SK-MEL-5 (cell line): ENCODE results near the gene EVI2B. TPM values are rescaled to one million over a fixed set of nuclear protein-coding genes. Genes with fewer than 3 reads are reported as not detected.
"Not testable (repeated sequence)": the region's sequence is repeated elsewhere in the genome, so short reads cannot be mapped to it uniquely, and the experiment has no call there.

ENCODE experiments used
- DNase-seq: peaks from one replicate; pipeline ENCODE4 v3.0.0-alpha.2; 2016; ENCODE audit warnings: low read depth, low spot score
- in situ Hi-C: cut with HindIII; loops from 2 replicates; pipeline ENCODE4 v1.10.0; 2016; ENCODE audit warnings: low sequenced_read_pairs, high pct_unique_total_duplicates, low pct_unique_long_range_greater_than_20kb
- polyA plus RNA-seq, 2 experiments: library from polyadenylated mRNA; depleted of rRNA; stranded (reverse); fragments of >200 nt; gene quantifications; 2 replicates each; pipeline ENCODE4 v1.2.3, GENCODE V29; 2015
- total RNA-seq: library from RNA; depleted of rRNA; stranded (reverse); fragments of >200 nt; shearing (Covaris generic); gene quantifications from 2 replicates; pipeline ENCODE4 v1.2.3, GENCODE V29; 2014; rRNA removed

Gene EVI2B, protein sequence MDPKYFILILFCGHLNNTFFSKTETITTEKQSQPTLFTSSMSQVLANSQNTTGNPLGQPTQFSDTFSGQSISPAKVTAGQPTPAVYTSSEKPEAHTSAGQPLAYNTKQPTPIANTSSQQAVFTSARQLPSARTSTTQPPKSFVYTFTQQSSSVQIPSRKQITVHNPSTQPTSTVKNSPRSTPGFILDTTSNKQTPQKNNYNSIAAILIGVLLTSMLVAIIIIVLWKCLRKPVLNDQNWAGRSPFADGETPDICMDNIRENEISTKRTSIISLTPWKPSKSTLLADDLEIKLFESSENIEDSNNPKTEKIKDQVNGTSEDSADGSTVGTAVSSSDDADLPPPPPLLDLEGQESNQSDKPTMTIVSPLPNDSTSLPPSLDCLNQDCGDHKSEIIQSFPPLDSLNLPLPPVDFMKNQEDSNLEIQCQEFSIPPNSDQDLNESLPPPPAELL
- not detected in 2 replicates for total RNA-seq
- 0.27 and 0.49 TPM in 2 replicates for polyA plus RNA-seq (2015; cell fraction: cytosol; rRNA removed)
- polyA plus RNA-seq (2015; cell fraction: nucleus; rRNA removed), result 0.31 and 3.9 TPM in 2 replicates

DNA sequence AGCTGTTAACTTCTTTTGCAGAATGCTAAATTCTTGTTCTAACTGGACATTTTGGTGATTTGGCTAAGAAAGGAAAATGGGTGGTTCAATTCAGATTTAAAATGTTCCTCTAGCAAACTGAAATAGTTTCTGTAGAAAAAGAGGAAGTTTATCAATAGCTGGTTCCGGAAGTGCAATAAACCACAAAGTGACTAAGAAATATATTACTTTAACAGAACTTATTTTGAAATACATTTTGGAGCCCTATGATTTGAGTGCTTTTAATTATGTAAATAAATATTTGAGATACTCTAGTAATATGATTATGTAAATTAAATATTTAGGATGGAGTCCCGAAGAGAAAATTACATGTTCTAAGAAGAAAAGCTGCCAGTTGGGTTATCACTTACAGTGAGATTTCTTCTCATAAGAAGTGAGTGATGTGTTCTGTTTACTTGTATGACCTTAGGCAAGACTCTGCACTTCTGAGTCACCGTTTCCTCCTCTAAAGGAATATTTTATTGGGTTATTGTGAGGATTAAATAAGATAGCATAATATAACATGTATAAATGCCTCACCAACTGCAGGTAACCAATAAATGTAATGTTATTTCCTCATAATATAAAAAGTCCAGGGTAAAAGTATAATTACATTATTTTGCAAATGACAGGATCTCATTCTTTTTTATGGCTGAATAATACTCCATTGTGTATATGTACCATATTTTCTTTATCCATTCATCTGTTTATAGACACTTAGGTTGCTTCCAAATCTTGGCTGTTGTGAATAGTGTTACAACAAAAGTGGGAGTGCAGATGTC, at the start of gene EVI2B:
EVI2B (minus strand) TSS at position 73 of the 800 bp plus-strand sequence. CDS start 8,445 bp downstream, outside the sequence.
- in situ Hi-C loops, result no loop called here
- DNase-seq, result no peak

DNA sequence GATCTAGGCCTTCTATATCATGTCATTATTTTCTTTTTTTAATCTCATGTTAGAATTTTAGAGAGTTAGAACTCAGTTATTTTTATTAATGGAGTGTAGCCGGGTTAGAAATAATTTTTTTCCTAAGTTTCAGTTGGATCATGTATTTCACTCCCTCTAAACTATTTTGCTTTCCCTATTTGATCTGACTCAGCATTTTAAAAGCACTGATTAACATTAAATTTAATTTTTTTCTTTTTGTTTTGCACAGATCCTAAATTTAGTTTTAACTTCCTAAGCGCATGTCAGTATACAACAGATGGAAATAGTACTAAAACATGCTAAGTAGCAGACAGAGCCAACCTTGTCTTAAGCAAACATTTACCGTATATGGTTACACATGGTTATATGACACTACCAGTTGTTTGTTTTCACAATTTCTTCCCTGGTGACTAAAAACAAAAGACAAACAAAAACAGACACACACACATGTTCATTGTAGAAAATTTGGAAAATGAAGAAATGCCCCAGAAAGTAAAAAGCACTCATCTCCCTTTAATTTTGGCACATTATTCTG, 44.1 kb upstream of the EVI2B start:
- no peak for DNase-seq
- in situ Hi-C loops, result no loop called here

- no peak for DNase-seq
- in situ Hi-C loops, result no loop called here
Measured at GRCh38 chr17:31357091-31357490, 43.2 kb upstream of the EVI2B start.

GRCh38 chr17:31355935-31356334, 42.1 kb upstream of the EVI2B start:
- no peak for DNase-seq
- in situ Hi-C loops, result no loop called here

GRCh38 chr17:31349454-31349853, 35.6 kb upstream of the EVI2B start:
- DNase-seq, result no peak
- in situ Hi-C loops, result no loop called here

DNA sequence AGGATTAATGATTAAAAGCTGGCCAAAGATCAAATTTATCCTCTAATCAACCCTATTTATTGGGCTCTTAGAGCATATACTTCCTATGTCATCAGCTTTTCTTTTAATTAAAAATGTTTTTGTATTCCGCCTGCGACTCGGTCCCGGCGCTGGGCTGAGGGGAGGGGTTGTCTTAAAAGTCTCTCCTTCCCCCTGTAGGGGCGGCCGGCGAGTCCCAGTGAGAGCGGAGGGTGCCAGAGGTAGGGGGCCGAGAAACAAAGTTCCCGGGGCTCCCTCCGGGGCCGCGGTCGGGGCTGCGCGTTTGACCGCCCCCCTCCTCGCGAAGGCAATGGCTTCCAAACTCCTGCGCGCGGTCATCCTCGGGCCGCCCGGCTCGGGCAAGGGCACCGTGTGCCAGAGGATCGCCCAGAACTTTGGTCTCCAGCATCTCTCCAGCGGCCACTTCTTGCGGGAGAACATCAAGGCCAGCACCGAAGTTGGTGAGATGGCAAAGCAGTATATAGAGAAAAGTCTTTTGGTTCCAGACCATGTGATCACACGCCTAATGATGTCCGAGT, 31.4 kb upstream of the EVI2B start:
- DNase-seq, in situ Hi-C loops: not testable (repeated sequence)

GRCh38 chr17:31339906-31340661, 26.2 kb upstream of the EVI2B start:
- no peak for DNase-seq
- in situ Hi-C loops, result no loop called here

DNA sequence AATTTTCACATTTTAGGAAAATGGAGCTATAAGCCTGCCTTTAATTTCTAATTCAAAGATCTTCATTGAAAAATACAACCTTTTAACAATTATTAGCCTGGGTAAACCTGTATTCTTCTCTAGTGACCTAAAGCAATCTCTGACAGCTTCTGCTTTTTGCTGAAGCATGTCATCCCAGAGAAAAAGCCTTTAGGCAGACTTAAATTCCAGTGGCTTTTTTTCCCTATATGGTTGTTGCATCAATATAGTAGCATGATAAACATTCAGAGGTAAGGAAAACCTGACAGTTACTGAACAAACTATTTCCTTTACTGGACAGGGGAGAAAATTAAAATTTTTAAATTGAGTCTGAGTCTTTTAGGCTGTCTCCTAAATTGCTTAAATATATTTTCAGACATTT, 15.4 kb upstream of the EVI2B start:
- in situ Hi-C loops, result no loop called here
- no peak for DNase-seq

GRCh38 chr17:31328160-31328535, 14.3 kb upstream of the EVI2B start:
- in situ Hi-C loops, result no loop called here
- no peak for DNase-seq

DNA sequence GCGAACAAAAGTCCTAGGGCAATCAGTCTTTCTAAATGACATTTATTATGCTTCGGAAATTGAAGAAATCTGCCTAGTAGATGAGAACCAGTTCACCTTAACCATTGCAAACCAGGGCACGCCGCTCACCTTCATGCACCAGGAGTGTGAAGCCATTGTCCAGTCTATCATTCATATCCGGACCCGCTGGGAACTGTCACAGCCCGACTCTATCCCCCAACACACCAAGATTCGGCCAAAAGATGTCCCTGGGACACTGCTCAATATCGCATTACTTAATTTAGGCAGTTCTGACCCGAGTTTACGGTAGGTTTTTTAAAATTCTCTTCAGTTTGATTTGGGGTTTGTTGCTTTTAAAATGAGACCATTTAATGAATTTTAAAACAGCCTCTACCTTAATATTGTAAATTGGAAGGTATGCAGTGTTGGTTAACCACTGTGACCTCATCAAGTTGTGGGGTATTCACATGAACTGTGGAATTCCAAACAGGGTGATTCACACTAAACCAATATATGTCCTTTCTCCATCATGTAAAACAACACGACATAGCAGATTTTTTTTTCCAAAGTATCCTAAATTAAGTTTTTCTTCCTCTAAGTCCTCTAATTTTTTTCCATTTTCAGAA, 13.8 kb upstream of the EVI2B start:
- in situ Hi-C loops, result no loop called here
- DNase-seq, result no peak

- in situ Hi-C loops, result no loop called here
- no peak for DNase-seq
Measured at GRCh38 chr17:31323551-31323950, 9.7 kb upstream of the EVI2B start.

- no peak for DNase-seq
- in situ Hi-C loops, result no loop called here
Measured at GRCh38 chr17:31321966-31322365, 8.1 kb upstream of the EVI2B start.

DNA sequence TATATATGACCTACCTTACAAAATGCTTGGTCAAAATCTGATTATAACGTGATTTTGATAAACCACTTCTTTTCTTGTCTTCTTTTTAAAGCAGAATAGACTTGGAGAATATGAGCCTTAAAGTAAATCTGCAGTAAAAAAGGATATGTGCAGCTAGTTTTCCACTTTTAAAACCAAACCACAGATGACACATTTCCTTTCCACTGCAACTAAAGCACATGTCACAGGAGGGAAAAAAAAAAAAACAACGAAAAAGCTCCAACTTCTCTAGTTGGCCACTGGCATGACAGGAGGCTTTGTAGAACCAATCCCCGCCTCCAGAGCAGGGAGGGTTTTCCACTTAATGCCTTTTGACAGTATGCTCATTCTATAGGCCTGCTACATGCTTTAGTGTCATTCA, 7.6 kb upstream of the EVI2B start, which contains the start of gene EVI2A:
EVI2A (minus strand) TSS at position 142 of the 400 bp plus-strand sequence. CDS start 2,609 bp downstream, outside the sequence.
- peak; percentile 92 for DNase-seq
- in situ Hi-C loops, result no loop called here

DNA sequence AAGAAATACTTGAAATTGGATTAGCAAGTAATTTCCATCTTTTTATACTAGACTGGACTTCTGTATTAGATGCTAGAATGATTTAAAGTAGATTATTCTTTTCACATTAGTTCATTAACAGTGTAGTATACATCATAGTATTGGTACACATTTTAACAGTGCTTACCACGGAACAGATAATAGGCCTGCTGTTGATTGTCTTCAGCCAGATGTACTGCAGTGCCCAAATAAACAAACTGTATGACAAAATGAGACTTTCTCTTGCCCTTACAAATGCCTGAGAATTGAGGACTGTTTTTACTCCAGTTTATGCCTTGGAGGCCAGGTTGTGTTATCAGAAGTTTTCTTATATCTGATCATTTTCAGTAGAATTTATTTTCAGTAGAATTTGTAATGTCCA, 6.9 kb upstream of the EVI2B start:
- DNase-seq, result peak; percentile 28
- in situ Hi-C loops, result no loop called here

- DNase-seq, result no peak
- in situ Hi-C loops, result no loop called here
Measured at GRCh38 chr17:31320241-31320640, 6.4 kb upstream of the EVI2B start.

DNA sequence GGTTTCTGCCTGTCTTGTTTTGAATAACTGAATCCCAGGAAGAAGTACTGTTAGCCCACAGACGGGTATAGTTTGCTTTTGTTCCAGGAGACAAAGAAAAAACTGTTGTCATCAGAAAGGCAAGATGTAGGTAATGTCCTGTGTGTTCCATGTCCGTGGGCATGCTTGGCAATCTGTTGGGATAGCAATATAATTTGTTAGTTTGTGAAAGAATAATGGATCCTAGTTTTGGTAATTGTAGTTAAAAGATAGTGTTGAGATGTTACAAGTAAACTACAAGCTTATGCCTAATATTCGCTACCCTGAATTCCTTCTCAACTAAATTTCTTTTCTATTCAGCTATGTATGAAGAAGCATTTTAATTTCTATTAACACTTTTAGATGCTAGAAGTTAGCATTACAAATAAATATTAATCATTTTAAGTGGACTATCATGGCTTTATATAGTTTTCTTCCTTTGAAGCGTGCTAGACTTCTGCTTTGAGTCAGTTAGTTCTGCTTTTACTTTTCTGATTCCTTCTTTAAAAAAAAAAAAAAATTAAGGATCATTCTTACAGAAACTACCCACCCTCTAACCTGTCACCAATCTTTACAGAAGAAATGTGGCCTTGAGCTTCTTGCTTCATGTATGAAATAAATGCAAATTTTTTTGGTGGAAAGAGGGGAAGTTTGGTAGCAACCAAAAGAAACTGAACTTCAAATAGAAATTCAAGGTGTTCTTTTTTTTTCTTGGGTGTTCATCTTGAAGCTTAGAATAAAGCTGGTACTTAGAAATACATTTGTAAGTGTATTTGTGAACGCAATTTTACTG, 5.2 kb upstream of the EVI2B start:
- DNase-seq, result no peak
- in situ Hi-C loops, result no loop called here
